ENCODE results near the gene STRBP.
A peak's percentile ranks its signal among the peaks of the same experiment; 100 is the strongest.
"Not testable (repeated sequence)": the region's sequence is repeated elsewhere in the genome, so short reads cannot be mapped to it uniquely, and the experiment has no call there.

STRBP gene

GRCh38 chr9:123282362-123283047 is 14.1 kb upstream of the STRBP start:
- no peak for DNase-seq

GRCh38 chr9:123281659-123282350 is 13.4 kb upstream of the STRBP start:
- DNase-seq: no peak

- DNase-seq: not testable (repeated sequence)
Observed at GRCh38 chr9:123278879-123279493, 10.6 kb upstream of the STRBP start.

GRCh38 chr9:123278361-123278760 is 10.0 kb upstream of the STRBP start:
- DNase-seq: no peak

GRCh38 chr9:123276551-123276950 is 8.2 kb upstream of the STRBP start:
- DNase-seq: no peak

GRCh38 chr9:123271133-123271532 is 2.7 kb upstream of the STRBP start:
- DNase-seq: not testable (repeated sequence)

- DNase-seq: no peak
Observed at GRCh38 chr9:123269281-123269680, 895 bp upstream of the STRBP start.

GRCh38 chr9:123268199-123268464 is 254 bp downstream of the STRBP start:
- DNase-seq: peak in 1 of 2 experiments; percentile 67

GRCh38 chr9:123267481-123268198 is 746 bp downstream of the STRBP start:
- peak in 1 of 2 experiments; percentile 30 for DNase-seq

- no peak for DNase-seq
Observed at GRCh38 chr9:123266655-123267399, 1.6 kb downstream of the STRBP start.

GRCh38 chr9:123265833-123266232 is 2.6 kb downstream of the STRBP start:
- DNase-seq: no peak

GRCh38 chr9:123263227-123263626 is 5.2 kb downstream of the STRBP start:
- no peak for DNase-seq

GRCh38 chr9:123262338-123262737 is 6.0 kb downstream of the STRBP start:
- no peak for DNase-seq

- DNase-seq: no peak
Observed at GRCh38 chr9:123261006-123261677, 7.2 kb downstream of the STRBP start.

GRCh38 chr9:123260340-123260739 is 8.0 kb downstream of the STRBP start:
- DNase-seq: no peak

- no peak for DNase-seq
Observed at GRCh38 chr9:123257276-123257675, 11.1 kb downstream of the STRBP start.

GRCh38 chr9:123255718-123256117 is 12.7 kb downstream of the STRBP start:
- DNase-seq: no peak

GRCh38 chr9:123253204-123253603 is 15.2 kb downstream of the STRBP start:
- DNase-seq: no peak

GRCh38 chr9:123251741-123252140 is 16.6 kb downstream of the STRBP start:
- DNase-seq: no peak

- no peak for DNase-seq
Observed at GRCh38 chr9:123251324-123251723, 17.1 kb downstream of the STRBP start.

- DNase-seq: no peak
Observed at GRCh38 chr9:123250504-123250903, 17.9 kb downstream of the STRBP start.

GRCh38 chr9:123249162-123249561 is 19.2 kb downstream of the STRBP start:
- not testable (repeated sequence) for DNase-seq

Measured in NCI-H526 (cell line).